NCI-H187 treated with DMSO at 0.1 percent for 48 hours (cell line): ENCODE measurements around the gene IP6K3.

ENCODE experiments used
- DNase-seq: peaks from one replicate; lab custom pipeline; 2025; lab: John Stamatoyannopoulos, UW

The IP6K3 gene

DNA sequence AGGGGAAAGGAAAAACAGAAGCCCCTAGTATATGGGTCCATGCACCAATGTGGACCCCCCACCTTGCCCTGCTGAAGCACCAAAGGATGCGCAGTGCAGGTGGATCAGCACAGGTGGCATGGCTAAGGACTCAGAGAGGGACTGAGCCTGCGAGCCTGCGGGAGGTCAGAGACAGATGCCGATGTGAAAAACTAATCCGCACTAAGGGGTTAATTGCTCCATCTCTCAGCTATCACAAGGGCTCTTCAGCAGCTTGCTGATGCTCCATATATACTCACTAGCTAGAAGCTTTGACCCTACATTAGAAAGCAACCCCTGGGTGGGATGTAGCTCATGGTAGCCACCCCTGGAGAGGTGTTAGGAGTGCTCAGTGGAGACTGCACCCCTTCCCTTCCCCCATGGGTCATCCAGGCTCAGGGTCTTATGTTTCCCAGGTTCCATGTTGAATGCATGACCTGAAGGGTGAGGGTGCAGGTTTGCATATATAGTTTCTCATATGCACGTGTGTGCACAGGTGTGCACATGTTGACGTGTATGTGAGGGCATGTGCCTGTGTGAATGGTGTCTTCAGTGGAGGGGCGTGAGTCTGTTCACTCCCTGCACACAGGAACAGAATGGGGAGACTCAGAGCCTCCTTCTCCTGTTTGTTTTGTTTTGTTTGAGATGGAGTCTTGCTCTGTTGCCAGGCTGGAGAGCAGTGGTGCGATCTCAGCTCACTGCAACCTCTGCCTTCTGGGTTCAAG is 13.4 kb upstream of the IP6K3 start:
- peak; percentile 54 for DNase-seq

GRCh38 chr6:33758815-33759216 is 12.1 kb upstream of the IP6K3 start:
- no peak for DNase-seq

DNA sequence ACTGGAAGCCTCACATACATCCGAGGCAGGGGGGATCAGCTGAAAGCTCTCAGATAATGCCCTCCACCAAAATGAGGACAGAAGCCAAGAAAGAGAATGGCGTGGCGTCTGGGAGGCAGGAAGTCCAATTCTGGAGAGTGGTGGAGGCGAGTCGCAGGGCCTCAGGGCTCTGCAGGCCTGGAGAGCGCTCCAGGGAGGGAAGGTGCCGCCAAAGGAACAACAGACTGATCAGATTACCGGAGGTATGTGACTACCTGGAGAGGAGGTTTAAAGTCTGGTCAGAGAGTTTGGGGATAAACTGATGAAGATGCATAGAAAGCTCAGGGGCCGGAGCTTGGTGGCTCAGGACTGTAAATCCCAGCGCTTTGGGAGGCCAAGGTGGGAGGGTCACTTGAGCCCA is 11.2 kb upstream of the IP6K3 start:
- no peak for DNase-seq

GRCh38 chr6:33757113-33757512 is 10.4 kb upstream of the IP6K3 start:
- no peak for DNase-seq

- DNase-seq: no peak
Observed at GRCh38 chr6:33756211-33756954, 9.7 kb upstream of the IP6K3 start.

- peak; percentile 71 for DNase-seq
Observed at GRCh38 chr6:33755070-33755869, 8.6 kb upstream of the IP6K3 start.

GRCh38 chr6:33754222-33754621 is 7.5 kb upstream of the IP6K3 start:
- no peak for DNase-seq

DNA sequence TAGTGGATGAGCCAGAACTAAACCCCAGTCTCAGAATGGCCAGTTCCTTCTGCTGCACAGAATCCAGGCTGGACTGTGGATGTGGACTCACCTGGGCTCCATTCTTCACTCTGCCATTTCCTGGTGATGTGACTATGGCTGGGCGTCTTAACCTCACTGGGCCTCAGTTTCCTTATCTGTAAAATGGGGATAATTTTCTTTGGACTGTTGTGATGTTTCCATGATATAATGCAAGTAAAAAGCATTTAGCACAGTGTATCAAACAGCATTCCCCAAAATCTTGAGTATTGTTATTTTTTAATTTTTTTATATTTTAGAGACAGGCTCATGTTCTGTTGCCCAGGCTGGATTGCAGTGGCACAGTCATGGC is 5.9 kb upstream of the IP6K3 start:
- DNase-seq: no peak

- DNase-seq: peak; percentile 91
Observed at GRCh38 chr6:33751771-33752645, 5.3 kb upstream of the IP6K3 start.

DNA sequence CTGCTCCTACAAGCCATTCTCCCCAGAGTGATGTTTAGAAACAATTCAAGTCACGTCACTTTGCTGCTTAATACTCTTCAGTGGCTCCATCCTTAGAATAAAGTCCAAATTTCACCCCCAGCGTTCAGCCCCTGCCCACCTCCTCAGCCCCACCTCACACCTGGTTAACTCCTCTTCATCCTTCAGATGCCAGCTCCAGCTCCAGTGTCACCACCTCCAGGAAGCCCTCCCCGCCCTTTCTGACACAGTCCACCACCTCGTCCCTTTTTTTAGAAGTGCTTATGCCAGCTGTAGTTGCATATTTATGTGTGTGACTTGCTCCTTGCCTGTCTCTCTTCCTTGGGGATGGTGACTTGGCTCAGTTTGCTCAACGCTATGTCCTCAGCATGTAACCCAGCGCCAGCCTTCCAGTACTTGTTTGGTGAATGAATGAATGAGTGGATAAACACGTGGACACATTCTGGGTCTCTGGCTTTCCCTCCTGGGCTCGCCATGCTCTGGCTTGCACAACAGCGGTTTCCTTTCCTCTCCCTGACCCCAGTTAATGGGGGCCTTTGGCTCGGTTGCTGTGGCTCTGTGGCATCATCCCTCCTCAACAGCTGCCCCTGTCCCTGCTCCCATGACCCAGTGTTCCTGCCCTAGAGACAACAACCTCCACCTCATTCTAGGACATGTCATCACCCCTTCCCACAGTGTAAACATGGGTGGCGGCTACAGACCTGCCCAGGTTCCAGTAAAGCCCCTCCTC is 3.7 kb upstream of the IP6K3 start:
- no peak for DNase-seq

- DNase-seq: no peak
Observed at GRCh38 chr6:33749401-33749800, 2.7 kb upstream of the IP6K3 start.

DNA sequence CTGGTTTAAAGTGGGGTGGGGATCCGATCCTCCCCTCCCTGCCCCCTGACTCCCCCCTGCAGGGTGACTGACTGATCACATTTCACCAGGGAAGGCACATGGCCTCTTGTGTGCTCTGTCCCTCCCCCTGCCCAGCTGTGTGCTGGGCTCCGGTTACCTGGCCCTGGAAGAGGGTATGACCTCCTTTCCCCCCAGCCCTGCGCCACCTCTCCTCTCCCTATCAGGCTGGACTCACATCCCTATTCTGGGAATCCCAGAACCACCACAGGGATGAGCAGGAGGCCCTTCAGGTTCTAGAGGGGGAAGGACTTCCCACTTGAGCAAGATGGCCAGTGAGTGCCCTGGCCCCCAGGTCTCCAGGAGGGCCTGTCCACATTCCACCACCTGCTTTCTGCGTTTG is 2.1 kb upstream of the IP6K3 start:
- no peak for DNase-seq

GRCh38 chr6:33747823-33748222 is 1.1 kb upstream of the IP6K3 start:
- DNase-seq: no peak

GRCh38 chr6:33746036-33746600 is 587 bp downstream of the IP6K3 start:
- no peak for DNase-seq

DNA sequence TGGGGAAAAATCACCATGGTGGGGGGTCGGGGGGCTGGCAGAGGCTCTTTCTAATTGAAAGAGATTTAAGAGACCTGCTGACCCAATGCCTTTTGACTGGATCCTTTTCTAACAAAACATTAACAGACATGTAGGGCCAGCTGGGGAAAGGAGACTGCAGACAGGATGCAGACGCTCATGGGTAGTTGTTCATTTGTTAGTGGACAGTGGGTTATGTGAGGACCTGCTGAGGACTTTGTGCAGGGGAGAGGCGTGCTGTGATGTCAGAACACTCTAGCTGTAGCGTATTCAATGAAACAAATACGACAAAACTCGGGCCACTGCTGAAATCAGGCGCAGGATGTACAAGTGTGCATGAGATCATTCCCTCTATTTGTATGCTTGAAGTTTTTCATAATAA is 1.2 kb downstream of the IP6K3 start:
- DNase-seq: no peak

GRCh38 chr6:33744895-33745546 is 1.7 kb downstream of the IP6K3 start:
- no peak for DNase-seq

DNA sequence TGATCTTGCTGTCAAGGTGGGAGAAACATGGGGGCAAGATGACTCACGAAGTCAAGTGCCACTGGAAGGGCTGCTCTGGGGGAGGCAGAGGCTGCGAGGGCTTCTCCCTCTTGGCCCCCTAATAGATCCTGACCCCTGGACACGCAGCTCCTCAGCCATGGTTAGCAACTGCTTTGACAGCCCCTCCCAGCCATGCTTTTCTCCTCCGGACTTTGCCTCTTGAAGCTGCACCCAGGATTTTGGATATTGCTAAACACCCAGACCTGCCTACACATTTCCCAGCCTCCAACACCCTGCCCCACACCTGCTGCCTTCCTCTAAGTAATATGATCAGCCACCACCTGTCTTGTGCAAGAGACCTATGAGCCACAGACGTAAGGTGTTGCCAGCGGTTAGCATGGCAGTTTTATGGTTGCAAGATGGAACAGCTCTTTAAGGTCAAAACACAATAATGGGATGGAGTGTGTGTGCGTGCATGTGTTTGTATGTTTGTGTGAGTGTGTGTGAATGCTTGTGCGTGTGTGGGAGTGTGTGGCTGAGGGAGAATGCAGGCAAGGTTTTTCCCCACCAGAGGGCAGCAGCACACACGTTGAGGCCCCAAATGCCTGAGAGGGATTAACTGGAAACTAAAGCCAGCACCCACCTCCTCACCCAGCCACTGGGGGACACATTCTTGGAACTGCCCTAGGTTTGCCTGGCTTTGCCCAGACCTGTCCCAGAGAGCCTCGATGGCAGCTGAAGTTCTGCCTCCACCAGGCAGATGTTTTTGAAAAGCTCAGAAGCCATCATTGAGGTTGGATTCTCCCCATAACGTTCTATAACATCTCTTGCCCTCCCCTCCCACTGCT is 2.5 kb downstream of the IP6K3 start:
- DNase-seq: peak; percentile 86

DNA sequence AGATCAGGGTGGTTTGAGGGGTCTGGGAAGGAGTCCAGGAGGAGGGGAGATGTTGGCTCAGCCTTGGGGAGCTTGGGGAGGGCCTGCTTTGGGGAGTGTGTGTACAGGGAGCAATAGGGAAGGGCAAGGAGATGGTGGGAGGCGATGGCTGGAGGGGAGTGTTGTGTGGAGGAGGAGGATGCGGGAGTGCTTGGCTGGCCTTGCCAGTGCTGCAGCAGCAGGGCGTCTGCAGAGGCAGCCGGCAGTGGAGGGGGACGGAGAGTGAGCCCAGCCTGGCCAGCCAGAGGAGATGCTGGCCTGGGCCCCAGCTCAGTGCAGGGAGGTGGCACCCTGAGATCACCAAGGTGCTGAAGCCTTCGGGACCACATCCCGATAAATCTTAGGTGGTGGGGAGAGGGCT is 3.9 kb downstream of the IP6K3 start:
- DNase-seq: no peak

- no peak for DNase-seq
Observed at GRCh38 chr6:33742092-33742491, 4.6 kb downstream of the IP6K3 start.
